Nephron (organoid): Measurements from ENCODE around the gene ZNF492.

Source experiments
- H3K27ac Mint-ChIP-seq, 3 experiments: 2 replicates each; pipeline ENCODE4 v1.8.0; 2020; ENCODE audit warnings: mixed read lengths in 3 of 3, mild to moderate bottlenecking in 2 of 3, moderate library complexity in 1 of 3
- H3K27me3 Mint-ChIP-seq: 2 replicates; pipeline ENCODE4 v1.8.0; 2021; ENCODE audit warnings: low read depth, mild to moderate bottlenecking, moderate library complexity, mixed read lengths
- H3K36me3 Mint-ChIP-seq: 2 replicates; pipeline ENCODE4 v1.8.0; 2020; ENCODE audit warnings: low read depth, mixed read lengths
- H3K4me1 Mint-ChIP-seq: 2 replicates; pipeline ENCODE4 v1.8.0; 2020; ENCODE audit warnings: mixed read lengths
- H3K4me3 Mint-ChIP-seq, 3 experiments: 2 replicates each; pipeline ENCODE4 v1.8.0; 2020; ENCODE audit warnings: mild to moderate bottlenecking in 3 of 3, mixed read lengths in 3 of 3, moderate library complexity in 2 of 3
- H3K9me3 Mint-ChIP-seq: 2 replicates; pipeline ENCODE4 v1.8.0; 2020; ENCODE audit warnings: mixed read lengths
- CTCF ChIP-seq, 3 experiments: fragments of 200-600 bp; sonication (generic); IDR thresholded peaks; one replicate each; pipeline ENCODE4 v1.5.0; 2021; ENCODE audit warnings: antibody characterized with exemption in 3 of 3; ENCODE audit not compliant: unreplicated experiment in 3 of 3

ZNF492 gene

GRCh38 chr19:22602631-22603272 is 31.4 kb upstream of the ZNF492 start:
- peaks cover 51% of the 10 kb centered on the region for H3K9me3 Mint-ChIP-seq
- no peaks in the 10 kb centered on the region for H3K27me3 Mint-ChIP-seq
- H3K27ac Mint-ChIP-seq = no peak overlapping the region
- H3K36me3 Mint-ChIP-seq = peaks cover 7% of the 10 kb centered on the region
- TF ChIP-seq CTCF (IDR thresholded peaks at IDR 0.05; ENCODE audit: unreplicated experiment in 3 of 3) = no peak
- H3K4me3 Mint-ChIP-seq = no peak overlapping the region
- no peaks in the 10 kb centered on the region for H3K4me1 Mint-ChIP-seq

GRCh38 chr19:22603518-22604440 is 30.3 kb upstream of the ZNF492 start:
- Mint-ChIP-seq H3K4me3 (no peak overlapping the region), H3K27me3 (no peaks in the 10 kb centered on the region), H3K9me3 (peaks cover 46% of the 10 kb centered on the region), H3K36me3 (peaks cover 7% of the 10 kb centered on the region), H3K4me1 (no peaks in the 10 kb centered on the region), H3K27ac (no peak overlapping the region)
- TF ChIP-seq CTCF (IDR thresholded peaks at IDR 0.05; ENCODE audit: unreplicated experiment in 3 of 3) = no peak

- H3K27me3 Mint-ChIP-seq = no peaks in the 10 kb centered on the region
- H3K9me3 Mint-ChIP-seq = peaks cover 45% of the 10 kb centered on the region
- no peak for TF ChIP-seq CTCF (IDR thresholded peaks at IDR 0.05; ENCODE audit: unreplicated experiment in 3 of 3)
- no peak overlapping the region for H3K4me3 Mint-ChIP-seq
- peaks cover 7% of the 10 kb centered on the region for H3K36me3 Mint-ChIP-seq
- H3K4me1 Mint-ChIP-seq = no peaks in the 10 kb centered on the region
- no peak overlapping the region for H3K27ac Mint-ChIP-seq
These were observed 29.4 kb upstream of the ZNF492 start for GRCh38 chr19:22604571-22605274.

- TF ChIP-seq CTCF (IDR thresholded peaks at IDR 0.05; ENCODE audit: unreplicated experiment in 3 of 3) = no peak
- H3K27me3 Mint-ChIP-seq = no peaks in the 10 kb centered on the region
These were observed 28.6 kb upstream of the ZNF492 start for GRCh38 chr19:22605275-22606211.

GRCh38 chr19:22606212-22606553 is 27.9 kb upstream of the ZNF492 start:
- H3K27me3 Mint-ChIP-seq = no peaks in the 10 kb centered on the region

More at GRCh38 chr19:22605275-22606211, 28.6 kb upstream of the ZNF492 start:
- no peak overlapping the region for H3K27ac Mint-ChIP-seq
- peaks cover 48% of the 10 kb centered on the region for H3K9me3 Mint-ChIP-seq
- peaks cover 7% of the 10 kb centered on the region for H3K36me3 Mint-ChIP-seq
- no peak overlapping the region for H3K4me3 Mint-ChIP-seq
- no peaks in the 10 kb centered on the region for H3K4me1 Mint-ChIP-seq

More at GRCh38 chr19:22606212-22606553, 27.9 kb upstream of the ZNF492 start:
- peaks cover 7% of the 10 kb centered on the region for H3K36me3 Mint-ChIP-seq
- no peak overlapping the region for H3K4me3 Mint-ChIP-seq
- TF ChIP-seq CTCF (IDR thresholded peaks at IDR 0.05; ENCODE audit: unreplicated experiment in 3 of 3) = no peak
- peaks cover 52% of the 10 kb centered on the region for H3K9me3 Mint-ChIP-seq
- H3K27ac Mint-ChIP-seq = no peak overlapping the region
- H3K4me1 Mint-ChIP-seq = no peaks in the 10 kb centered on the region
